HuH-7.5 (cell line): ENCODE measurements around the gene C1QA.

Experiments
- DNase-seq: peaks from one replicate; pipeline ENCODE4 v3.0.0; 2011; ENCODE audit warnings: low spot score

C1QA gene

DNA sequence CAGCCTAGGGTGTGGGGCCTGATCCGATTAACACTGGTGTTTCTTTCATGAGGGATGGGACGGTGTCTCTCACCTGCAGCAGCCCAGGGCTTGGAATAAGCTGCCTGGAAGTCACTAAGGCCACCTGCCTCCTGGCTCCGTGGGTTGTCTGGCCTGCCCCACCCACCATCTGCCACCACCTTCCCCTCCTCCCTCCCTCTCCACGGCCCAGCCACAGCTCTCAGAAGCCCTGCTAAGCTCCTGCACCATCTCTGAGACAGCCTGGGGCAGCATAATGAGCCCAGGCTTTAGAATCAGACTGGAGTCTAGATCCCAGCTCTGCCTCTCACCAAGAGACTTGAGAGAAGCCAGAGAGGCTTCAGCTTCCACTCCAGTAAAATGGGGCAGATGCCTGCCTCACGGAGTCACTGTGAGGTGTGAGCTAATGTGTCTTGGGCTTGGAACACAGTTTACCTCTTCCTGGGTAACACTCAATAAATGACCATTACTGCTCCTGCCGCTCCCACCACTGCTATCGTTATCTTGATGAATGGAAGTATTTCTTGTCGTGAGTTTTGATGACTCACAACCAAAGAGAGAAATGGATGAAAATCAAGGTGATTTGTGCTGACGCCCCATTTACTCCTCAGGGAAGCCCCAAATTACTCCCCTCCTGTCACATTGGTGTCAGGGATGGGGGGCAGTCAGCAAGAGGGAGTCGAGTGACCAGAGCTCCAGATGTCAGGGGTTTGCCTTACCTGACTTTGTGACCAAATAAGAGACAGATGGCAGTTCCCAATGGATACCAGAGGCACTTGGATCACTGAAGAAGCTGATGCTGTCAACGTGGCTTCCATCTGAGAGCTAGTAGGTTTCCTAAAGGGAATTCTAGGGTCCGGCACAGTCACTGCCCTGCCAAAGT is 23.5 kb upstream of the C1QA start:
- DNase-seq: no peak

DNA sequence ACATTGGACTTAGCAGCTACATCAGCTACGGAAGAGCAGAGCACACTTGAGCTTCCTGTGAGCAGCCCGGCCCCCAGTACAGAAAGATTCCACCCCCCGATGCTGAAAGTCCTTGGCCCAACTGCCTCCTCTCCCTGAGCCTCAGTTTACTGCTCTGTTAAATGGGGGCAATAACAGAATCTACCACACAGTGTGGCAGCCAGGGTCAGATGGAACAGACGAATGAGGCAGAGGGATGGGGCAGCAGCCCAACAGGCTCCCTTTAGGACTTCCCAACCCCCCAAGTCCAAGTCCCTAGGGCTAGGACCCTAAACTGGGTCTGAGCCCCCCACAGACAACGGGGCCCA is 22.9 kb upstream of the C1QA start:
- DNase-seq: no peak

DNA sequence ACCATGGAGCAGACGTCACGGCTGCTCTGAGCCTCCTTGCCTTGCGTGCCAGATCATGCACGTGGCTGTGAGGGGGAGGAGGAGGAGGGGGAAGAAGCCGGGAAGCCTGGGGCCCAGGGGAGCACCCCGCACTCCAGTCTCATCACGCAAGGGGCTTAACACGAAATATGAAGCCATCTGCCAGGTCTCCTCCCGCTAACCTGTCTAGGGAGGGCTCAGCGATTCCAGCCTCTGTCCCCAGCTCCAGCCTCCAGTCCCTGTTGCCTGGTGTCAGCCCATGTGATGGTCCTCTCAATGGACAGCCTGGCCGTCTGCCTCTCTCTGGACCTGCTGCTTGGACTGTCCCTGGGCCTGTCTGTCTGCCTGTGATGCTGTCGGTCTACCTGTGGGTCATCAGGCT is 22.5 kb upstream of the C1QA start:
- DNase-seq: no peak

DNA sequence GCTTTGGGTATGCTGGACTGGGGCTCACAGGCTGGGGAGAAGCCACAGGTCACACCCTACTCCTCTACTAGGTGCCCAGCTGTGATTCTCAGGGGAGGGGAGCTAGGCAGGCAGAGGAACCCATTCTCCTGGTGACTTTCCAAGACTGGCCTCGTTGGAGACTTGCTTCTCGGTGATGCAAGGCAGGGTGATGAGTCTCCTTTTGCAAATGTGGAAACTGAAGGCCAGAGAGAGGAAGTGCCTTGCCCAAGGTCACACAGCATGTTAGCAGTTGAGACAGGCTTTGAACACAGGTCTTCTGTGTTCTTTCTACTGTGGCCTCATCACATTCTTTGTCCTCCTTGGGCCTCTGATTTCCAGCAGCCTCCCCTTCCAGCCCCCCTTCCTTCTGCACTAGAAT is 20.5 kb upstream of the C1QA start:
- DNase-seq: no peak

DNA sequence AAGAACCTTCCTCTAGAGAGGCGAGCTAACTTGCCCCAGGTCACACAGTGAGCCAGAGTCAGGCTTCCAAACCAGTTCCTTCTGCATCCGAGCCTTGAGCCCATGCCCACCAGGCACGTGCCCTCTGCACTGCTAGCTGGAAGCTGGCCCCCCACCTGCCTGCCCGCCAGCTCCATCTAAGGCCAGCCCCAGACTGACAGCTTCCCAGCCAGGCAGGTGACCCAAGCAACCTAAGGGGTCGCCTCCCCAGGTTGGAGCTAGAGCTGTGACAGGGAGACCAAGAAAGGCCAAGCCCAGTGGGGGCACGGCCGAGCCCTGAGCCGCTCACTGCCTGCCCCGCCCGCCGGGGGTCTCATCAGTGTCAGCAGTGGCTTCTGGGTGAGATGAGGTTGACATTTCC is 19.9 kb upstream of the C1QA start:
- DNase-seq: no peak

- DNase-seq: no peak
Observed at GRCh38 chr1:22618056-22618455, 18.4 kb upstream of the C1QA start.

DNA sequence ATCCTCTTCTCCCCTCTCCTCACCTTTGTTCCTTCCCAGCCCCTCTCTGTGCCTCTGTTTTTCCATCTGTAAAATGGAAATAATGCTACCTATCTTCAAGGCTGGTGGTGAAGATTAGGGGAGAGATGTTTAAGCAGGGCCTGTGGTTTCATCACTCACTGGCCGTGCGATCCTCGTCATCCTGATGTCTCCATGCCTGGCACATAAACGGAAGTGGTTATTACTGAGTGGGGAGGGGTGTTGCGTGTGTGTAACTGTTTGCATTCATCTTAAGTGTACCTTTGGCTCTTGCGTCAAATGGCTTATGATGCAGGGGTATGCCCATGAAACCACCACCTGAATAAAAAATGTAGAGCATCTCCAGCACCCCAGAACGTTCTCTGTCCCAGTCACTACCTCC is 17.2 kb upstream of the C1QA start:
- no peak for DNase-seq

- DNase-seq: no peak
Observed at GRCh38 chr1:22619798-22620197, 16.6 kb upstream of the C1QA start.

DNA sequence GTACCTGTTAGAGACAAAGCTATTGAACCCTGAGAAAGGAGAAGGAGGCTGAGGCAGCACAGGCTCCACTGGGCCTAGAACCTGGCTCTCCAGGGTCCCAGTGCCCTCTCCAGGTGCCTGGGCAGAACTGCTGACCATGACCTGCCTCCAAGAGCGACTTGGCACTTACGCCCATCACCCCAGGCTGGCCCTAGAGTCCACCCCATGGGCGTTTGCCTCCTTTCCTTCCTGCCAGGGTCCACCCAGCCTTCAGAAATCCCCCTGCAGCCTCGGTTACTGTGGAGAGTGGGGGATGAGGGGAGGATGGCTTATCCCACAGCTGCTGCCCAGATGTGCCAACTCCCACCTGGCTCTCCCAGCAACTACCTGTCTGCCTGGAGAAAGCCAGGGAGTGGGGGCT is 14.7 kb upstream of the C1QA start:
- DNase-seq: no peak

DNA sequence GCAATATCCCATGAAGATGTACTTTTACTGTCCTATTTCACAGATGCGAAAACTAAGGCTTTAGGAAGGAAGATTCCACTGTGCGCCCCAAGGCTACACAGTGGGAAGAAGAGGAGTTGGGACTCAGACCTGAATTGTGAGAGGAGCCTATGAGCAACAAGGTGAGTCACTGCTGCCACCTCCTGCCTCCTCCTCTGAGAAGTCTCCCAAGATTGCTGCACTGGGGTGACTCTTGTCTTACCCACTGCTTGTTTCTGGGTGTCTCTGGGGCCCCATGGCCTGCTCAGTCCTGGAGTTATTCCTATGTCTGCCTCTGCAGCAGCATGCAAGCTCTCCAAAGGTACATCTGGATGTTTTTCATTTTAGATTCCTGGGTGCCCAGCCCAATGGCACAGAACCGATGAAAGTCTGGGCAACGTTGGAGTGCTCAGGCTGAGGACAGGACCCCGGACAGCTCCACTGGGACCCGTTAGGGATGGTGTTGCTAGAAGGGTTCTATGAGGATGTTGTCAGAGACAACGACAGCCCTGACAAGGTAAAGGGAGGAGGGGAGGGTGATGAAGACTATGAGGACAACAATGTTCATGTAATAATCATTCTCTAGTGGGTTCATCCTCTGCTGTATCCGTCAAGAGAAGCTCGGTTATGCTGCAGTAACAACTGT is 11.0 kb upstream of the C1QA start:
- DNase-seq: no peak

DNA sequence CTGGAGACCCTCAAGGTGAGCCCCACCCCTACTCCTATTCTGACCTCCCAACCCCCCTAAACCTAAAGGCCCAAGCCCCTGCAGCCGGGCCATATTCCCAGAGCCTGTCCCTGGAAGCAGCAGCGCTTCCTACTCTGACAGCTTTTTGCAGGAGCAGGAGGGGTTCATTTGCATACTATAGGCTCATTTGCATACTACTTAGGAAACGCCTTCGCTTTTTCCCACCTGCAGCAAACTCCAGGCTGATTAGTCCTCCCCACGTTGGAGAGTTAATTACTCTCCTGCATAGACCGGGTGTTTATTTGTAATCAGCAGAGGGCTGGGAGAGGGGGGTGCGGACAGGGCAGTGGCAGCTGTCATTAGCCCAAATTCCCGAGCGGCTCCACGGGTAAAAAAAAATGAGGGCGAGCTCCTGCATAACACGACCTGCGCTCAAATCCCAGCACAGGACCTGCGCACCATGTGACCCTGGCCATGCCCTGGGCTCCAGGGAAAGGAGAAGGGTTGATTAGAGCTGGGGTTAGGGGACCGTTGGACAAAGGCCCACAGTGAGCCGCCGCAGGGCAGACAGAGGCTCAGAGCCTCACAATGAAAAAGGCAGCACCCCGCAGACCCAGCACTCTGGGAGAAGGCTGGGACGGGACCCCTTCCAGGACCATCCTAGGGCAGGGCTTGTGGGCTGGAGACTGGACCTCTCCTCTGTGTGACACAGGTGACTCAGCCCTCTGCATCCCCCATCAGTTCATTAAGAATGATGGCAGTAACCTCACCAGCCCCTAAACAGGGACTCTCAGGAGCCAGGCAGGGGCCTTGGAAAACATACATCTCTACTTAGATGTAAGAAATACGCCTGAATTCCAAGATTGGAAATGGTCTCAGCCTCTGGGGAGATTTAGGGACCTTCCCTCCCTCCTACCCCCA is 9.9 kb upstream of the C1QA start:
- no peak for DNase-seq

DNA sequence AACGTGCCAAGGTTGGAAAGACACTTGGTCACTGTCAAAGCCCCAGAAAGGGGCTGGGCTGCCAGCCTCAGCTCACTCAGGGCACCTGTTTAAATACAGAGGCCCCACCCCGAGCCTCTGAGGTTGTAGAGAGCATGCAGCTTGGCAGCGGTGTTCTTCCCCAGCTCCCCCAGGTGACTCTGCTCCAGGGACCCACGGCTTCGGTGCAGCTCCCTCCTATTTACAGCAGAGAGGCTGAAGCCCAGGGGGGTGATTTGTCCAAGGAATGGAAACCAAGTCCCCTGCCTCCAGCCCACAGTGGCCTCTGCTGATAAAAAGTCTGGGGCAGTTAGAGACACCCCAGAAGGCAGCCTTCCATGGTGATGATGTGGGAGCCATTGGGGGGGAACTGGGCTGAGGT is 9.1 kb upstream of the C1QA start:
- no peak for DNase-seq

- no peak for DNase-seq
Observed at GRCh38 chr1:22628698-22629444, 7.6 kb upstream of the C1QA start.

GRCh38 chr1:22629886-22630285 is 6.5 kb upstream of the C1QA start:
- no peak for DNase-seq

GRCh38 chr1:22633697-22634463 is 2.5 kb upstream of the C1QA start:
- DNase-seq: no peak

GRCh38 chr1:22635436-22635835 is 992 bp upstream of the C1QA start:
- DNase-seq: no peak

GRCh38 chr1:22636927-22637326 is 499 bp downstream of the C1QA start:
- no peak for DNase-seq

DNA sequence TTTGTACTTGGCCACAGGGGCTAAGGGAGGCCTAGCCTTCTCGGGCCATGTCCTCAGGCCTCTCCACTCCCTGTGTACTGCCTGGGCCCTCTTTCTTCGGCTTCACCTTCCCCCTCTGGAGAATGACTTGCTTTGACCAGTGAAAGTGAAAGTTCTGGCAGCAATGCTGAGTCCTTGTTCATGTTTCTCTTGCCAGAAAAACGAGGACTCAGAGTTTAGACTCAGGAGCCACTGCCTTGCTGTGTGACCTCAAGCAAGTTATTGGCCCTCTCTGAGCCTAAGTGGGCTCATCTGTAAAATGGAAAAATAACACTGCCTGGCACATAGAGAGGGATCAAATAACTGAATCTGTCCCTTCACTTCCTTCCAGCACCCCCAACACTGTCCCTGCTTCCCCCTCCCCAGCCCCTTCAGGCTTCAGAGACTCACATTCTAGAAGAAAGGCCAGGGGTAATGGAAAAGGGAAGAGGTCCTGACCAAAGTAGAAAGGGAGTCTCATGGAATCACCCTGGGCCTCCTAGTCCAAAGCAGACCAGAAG is 1.5 kb downstream of the C1QA start:
- DNase-seq: no peak

DNA sequence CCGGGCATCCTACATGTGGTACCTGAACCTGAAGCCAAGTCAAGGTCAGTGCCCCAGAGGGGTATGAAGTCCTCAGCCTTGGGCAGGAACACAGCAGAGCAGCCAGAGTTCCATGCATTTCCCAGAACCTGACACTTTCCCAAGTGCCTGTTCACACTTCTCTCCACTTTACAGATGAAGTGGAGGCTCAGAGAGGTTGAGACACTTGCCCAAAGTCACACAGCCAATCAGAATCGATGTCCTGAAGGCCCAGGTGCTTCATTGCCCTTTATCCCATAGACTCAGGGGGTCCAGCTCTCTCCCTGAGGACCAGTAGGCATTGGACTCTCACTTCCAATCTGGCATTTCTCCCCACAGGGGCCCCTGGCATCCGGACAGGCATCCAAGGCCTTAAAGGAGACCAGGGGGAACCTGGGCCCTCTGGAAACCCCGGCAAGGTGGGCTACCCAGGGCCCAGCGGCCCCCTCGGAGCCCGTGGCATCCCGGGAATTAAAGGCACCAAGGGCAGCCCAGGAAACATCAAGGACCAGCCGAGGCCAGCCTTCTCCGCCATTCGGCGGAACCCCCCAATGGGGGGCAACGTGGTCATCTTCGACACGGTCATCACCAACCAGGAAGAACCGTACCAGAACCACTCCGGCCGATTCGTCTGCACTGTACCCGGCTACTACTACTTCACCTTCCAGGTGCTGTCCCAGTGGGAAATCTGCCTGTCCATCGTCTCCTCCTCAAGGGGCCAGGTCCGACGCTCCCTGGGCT is 2.2 kb downstream of the C1QA start:
- no peak for DNase-seq

DNA sequence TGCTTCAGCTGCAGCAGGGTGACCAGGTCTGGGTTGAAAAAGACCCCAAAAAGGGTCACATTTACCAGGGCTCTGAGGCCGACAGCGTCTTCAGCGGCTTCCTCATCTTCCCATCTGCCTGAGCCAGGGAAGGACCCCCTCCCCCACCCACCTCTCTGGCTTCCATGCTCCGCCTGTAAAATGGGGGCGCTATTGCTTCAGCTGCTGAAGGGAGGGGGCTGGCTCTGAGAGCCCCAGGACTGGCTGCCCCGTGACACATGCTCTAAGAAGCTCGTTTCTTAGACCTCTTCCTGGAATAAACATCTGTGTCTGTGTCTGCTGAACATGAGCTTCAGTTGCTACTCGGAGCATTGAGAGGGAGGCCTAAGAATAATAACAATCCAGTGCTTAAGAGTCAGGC is 2.9 kb downstream of the C1QA start:
- DNase-seq: no peak
